Stimulated activated CD8-positive, alpha-beta memory T cell treated with anti-CD3 and anti-CD28 coated beads, Interleukin-4, amount 100 ng/mL, for 4 hours (primary cell): ENCODE data around the gene ACOX1.

ENCODE experiments used
- DNase-seq, 2 donors: peaks; one replicate each; pipeline ENCODE4 v3.0.0-alpha.2; 2020; ENCODE audit warnings: low read depth in 2 of 2, low spot score in 1 of 2

Gene ACOX1

DNA sequence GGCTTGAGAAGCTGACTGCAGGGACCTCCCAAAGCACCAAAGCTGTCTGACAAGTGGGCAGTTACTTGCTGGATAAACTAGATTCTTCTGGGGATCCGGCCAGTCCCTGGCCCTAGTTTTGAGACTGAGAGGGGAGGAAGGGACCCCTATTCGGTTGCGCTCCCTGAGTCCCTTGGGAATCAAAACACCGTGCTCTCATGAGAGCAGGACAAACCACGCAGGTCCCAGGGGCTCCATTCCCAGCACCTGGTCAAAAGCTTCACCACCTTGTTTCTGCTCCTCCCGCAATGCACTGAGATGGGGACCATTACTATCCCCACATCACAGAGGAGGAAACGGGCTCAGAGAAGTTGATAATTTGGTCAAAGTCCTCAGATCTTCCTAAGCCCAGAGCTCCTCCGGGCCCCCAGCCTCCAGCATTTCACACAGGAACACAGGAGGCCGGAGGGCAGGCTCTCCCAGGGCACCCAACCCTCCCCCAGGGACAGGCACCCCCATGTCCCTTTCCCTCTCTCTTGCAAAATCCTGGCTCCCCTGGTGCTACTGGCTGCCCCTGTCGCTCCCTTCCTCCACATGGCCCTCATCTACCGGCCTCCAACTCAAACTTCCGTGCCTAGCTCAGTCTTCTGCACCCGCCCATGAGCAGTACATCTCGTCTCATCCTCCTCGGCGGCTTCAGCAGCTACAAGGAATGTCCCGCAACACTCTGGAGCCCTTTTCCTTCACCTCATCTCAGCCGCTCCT is 85.5 kb downstream of the ACOX1 start:
- no peak for DNase-seq

GRCh38 chr17:75892556-75893224 is 86.3 kb downstream of the ACOX1 start:
- DNase-seq: no peak

DNA sequence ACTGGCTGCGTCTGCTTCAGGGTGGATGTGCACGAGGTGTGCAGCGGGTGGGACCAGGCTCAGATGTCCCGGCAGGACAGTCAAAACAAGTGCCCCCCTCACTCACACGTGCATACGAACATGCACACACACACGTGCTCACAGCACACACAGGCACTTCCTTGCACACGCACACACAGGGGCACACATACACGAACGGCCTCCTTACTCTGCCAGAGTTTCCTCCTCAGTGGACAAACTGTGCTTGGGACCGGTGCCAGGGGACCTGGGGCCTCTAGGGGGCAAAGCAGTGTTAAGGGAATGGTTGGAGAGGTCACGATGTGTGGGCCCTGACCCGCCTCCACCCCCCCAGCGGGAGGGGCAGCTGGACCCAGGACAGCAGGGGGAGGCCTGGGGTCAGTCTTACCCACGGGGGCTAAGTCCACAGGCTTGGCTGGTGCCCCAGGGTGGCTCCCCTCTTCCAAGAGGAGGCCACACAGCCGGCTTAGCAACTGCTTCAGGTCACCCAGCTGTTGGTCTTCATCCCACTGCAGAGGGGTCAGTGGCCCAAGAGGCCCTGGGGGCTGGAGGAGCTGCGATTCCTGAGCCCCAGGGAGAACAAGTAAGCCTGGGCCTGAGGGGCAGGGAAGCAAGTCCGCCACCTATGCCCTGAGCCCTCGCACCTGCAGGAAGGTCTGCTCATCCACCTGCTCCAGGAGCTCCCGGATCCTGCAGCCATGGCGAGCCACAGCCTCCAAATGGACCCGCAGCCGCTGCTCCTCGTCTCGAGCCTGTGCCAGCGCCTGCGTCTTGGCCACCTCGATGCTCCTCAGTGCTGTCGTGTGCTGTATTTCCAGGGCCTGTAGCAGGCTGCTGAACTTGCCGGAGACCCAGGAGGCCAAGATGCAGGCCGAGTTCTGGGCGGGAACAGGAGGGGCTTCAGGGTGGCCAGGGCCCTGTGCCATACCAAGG is 87.1 kb downstream of the ACOX1 start:
- no peak for DNase-seq
